Parathyroid adenoma (tissue), 2 donors: Measurements from ENCODE around the gene DPRX.

ENCODE experiments used
- H2AFZ ChIP-seq: fragments of 300-600 bp; sonication (generic); one replicate; pipeline ENCODE4 v1.7.0; 2017; ENCODE audit warnings: antibody characterized with exemption, mild to moderate bottlenecking
- H3K27ac ChIP-seq: fragments of 300-600 bp; sonication (generic); one replicate; pipeline ENCODE4 v1.7.0; 2017
- H3K27me3 ChIP-seq: fragments of 300-600 bp; sonication (generic); one replicate; pipeline ENCODE4 v1.7.0; 2017; ENCODE audit warnings: low read length; ENCODE audit not compliant: control insufficient read depth, insufficient read depth
- H3K36me3 ChIP-seq: fragments of 300-600 bp; sonication (generic); one replicate; pipeline ENCODE4 v1.7.0; 2017; ENCODE audit warnings: low read length; ENCODE audit not compliant: control insufficient read depth, insufficient read depth
- H3K4me1 ChIP-seq: fragments of 300-600 bp; sonication (generic); one replicate; pipeline ENCODE4 v1.7.0; 2017; ENCODE audit warnings: control low read depth
- H3K4me2 ChIP-seq: fragments of 300-600 bp; sonication (generic); one replicate; pipeline ENCODE4 v1.7.0; 2017; ENCODE audit warnings: low read length
- H3K4me3 ChIP-seq: fragments of 300-600 bp; sonication (generic); one replicate; pipeline ENCODE4 v1.7.0; 2017; ENCODE audit warnings: low read depth, low read length
- H3K79me2 ChIP-seq: fragments of 300-600 bp; sonication (generic); one replicate; pipeline ENCODE4 v1.7.0; 2017; ENCODE audit warnings: control low read depth
- H3K9ac ChIP-seq: fragments of 300-600 bp; sonication (generic); one replicate; pipeline ENCODE4 v1.7.0; 2017; ENCODE audit warnings: mild to moderate bottlenecking
- H3K9me3 ChIP-seq: fragments of 300-600 bp; sonication (generic); one replicate; pipeline ENCODE4 v1.7.0; 2017; ENCODE audit warnings: low read length; ENCODE audit not compliant: control insufficient read depth
- CTCF ChIP-seq: fragments of 300-600 bp; sonication (generic); IDR thresholded peaks from one replicate; pipeline ENCODE4 v1.7.0; 2017; ENCODE audit warnings: antibody characterized with exemption, mild to moderate bottlenecking
- donor health status: primary hyperparathyroidism.

DPRX gene

GRCh38 chr19:53657778-53658177, 26.0 kb downstream of the DPRX start:
- no peaks in the 10 kb centered on the region for H3K36me3 ChIP-seq
- no peak overlapping the region for H3K4me3 ChIP-seq
- H2AFZ ChIP-seq: no peak overlapping the region
- no peaks in the 10 kb centered on the region for H3K27me3 ChIP-seq
- H3K27ac ChIP-seq: no peak overlapping the region
- H3K79me2 ChIP-seq: no peaks in the 10 kb centered on the region
- no peak overlapping the region for H3K4me2 ChIP-seq
- TF ChIP-seq CTCF: no peak
- no peak overlapping the region for H3K9ac ChIP-seq
- H3K4me1 ChIP-seq: no peaks in the 10 kb centered on the region
- H3K9me3 ChIP-seq: no peaks in the 10 kb centered on the region

GRCh38 chr19:53659292-53659691, 27.5 kb downstream of the DPRX start:
- no peak overlapping the region for H3K9ac ChIP-seq
- TF ChIP-seq CTCF: no peak
- H3K4me1 ChIP-seq: no peaks in the 10 kb centered on the region
- H3K27ac ChIP-seq: no peak overlapping the region
- H2AFZ ChIP-seq: no peak overlapping the region
- no peaks in the 10 kb centered on the region for H3K9me3 ChIP-seq
- H3K27me3 ChIP-seq: no peaks in the 10 kb centered on the region
- no peak overlapping the region for H3K4me3 ChIP-seq
- H3K4me2 ChIP-seq: no peak overlapping the region
- no peaks in the 10 kb centered on the region for H3K79me2 ChIP-seq
- no peaks in the 10 kb centered on the region for H3K36me3 ChIP-seq

GRCh38 chr19:53660584-53660983, 28.8 kb downstream of the DPRX start:
- H3K9me3 ChIP-seq: no peaks in the 10 kb centered on the region
- no peak overlapping the region for H3K9ac ChIP-seq
- H2AFZ ChIP-seq: no peak overlapping the region
- H3K79me2 ChIP-seq: no peaks in the 10 kb centered on the region
- H3K36me3 ChIP-seq: no peaks in the 10 kb centered on the region
- no peak overlapping the region for H3K4me3 ChIP-seq
- no peak overlapping the region for H3K27ac ChIP-seq
- no peak for TF ChIP-seq CTCF
- H3K4me2 ChIP-seq: no peak overlapping the region
- no peaks in the 10 kb centered on the region for H3K27me3 ChIP-seq
- H3K4me1 ChIP-seq: no peaks in the 10 kb centered on the region

GRCh38 chr19:53662209-53662608, 30.4 kb downstream of the DPRX start:
- H3K27ac ChIP-seq: no peak overlapping the region
- H3K36me3 ChIP-seq: no peaks in the 10 kb centered on the region
- H3K4me1 ChIP-seq: no peaks in the 10 kb centered on the region
- TF ChIP-seq CTCF: no peak
- no peaks in the 10 kb centered on the region for H3K79me2 ChIP-seq
- no peaks in the 10 kb centered on the region for H3K27me3 ChIP-seq
- no peak overlapping the region for H3K4me3 ChIP-seq
- no peak overlapping the region for H2AFZ ChIP-seq
- no peaks in the 10 kb centered on the region for H3K9me3 ChIP-seq
- no peak overlapping the region for H3K4me2 ChIP-seq
- no peak overlapping the region for H3K9ac ChIP-seq

- Histone ChIP-seq H2AFZ (no peak overlapping the region), H3K9me3 (no peaks in the 10 kb centered on the region)
Observed at GRCh38 chr19:53664152-53664551, 32.4 kb downstream of the DPRX start.

More at GRCh38 chr19:53664152-53664551, 32.4 kb downstream of the DPRX start:
- Histone ChIP-seq H3K4me3 (no peak overlapping the region), H3K4me1 (no peaks in the 10 kb centered on the region), H3K4me2 (no peak overlapping the region), H3K27me3 (no peaks in the 10 kb centered on the region), H3K79me2 (no peaks in the 10 kb centered on the region), H3K9ac (no peak overlapping the region), H3K36me3 (no peaks in the 10 kb centered on the region), H3K27ac (no peak overlapping the region)
- no peak for TF ChIP-seq CTCF
